Endometrial microvascular endothelial cells (primary cell): ENCODE data around the gene ZNF701. TPM values are rescaled to one million over a fixed set of nuclear protein-coding genes. Genes with fewer than 3 reads are reported as not detected.
"Not testable (repeated sequence)": the region's sequence is repeated elsewhere in the genome, so short reads cannot be mapped to it uniquely, and the experiment has no call there.

Experiments used
- in situ Hi-C: cut with HindIII; loops from 2 replicates; pipeline ENCODE4 v1.10.0; 2017; ENCODE audit warnings: low sequenced_read_pairs, low pct_unique_long_range_greater_than_20kb; ENCODE audit errors: inconsistent ontology term
- total RNA-seq: library from RNA; depleted of rRNA; stranded (reverse); fragments of >200 nt; gene quantifications from one replicate; pipeline ENCODE4 v1.2.3, GENCODE V29; 2015; ENCODE audit errors: inconsistent ontology term

The ZNF701 gene
- total RNA-seq, 1 donor from 2014 or later: 8.3 TPM

DNA sequence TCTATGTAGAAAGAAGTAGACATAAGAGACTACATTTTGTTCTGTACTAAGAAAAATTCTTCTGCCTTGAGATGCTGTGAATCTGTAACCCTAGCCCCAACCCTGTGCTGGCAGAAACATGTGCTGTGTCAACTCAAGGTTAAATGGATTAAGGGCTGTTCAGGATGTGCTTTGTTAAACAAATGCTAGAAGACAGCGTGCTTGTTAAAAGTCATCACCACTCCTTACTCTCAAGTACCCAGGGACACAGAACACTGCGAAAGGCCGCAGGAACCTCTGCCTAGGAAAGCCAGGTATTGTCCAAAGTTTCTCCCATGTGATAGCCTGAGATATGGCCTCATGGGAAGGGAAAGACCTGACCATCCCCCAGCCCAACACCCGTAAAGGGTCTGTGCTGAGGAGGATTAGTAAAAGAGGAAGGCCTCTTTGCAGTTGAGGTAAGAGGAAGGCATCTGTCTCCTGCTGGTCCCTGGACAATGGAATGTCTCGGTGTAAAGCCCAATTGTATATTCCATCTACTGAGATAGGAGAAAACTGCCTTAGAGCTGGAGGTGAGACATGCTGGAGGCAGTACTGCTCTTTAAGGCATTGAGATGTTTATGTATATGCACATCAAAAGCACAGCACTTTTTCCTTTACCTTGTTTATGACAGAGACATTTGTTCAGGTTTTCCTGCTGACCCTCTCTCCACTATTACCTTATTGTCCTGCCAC lies 11.2 kb upstream of the ZNF701 start:
- in situ Hi-C loops: not testable (repeated sequence)

DNA sequence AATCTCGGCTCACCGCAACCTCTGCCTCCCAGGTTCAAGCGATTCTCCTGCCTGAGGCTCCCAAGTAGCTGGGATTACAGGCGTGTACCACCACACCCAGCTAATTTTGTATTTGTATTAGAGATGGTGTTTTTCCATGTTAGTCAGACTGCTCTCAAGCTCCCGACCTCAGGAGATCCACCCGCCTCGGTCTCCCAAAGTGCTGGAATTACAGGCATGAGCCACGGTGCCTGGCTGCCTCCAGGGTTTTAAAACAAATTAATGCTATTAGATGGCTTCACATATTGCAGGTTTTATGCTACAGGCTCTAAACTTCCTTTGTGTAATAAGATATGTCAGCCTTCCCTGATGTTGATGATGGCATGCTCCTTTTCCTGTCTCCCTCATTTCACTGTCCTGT lies 8.5 kb upstream of the ZNF701 start:
- in situ Hi-C loops: not testable (repeated sequence)

DNA sequence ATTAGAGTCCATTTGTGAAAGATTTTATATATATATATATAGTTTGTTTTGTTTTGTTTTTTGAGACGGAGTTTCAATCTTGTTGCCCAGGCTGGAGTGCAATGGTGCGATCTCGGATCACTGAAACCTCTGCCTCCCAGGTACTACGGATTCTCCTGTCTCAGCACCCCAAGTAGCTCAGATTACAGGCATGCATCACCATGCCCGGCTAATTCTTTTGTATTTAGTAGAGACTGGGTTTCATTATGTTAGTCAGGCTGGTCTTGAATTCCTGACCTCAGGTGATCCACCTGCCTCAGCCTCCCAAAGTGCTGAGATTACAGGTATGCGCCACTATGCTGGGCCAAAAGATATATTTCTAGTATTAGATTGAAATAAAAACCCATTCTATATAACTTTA lies 4.0 kb upstream of the ZNF701 start:
- in situ Hi-C loops: no loop called here

DNA sequence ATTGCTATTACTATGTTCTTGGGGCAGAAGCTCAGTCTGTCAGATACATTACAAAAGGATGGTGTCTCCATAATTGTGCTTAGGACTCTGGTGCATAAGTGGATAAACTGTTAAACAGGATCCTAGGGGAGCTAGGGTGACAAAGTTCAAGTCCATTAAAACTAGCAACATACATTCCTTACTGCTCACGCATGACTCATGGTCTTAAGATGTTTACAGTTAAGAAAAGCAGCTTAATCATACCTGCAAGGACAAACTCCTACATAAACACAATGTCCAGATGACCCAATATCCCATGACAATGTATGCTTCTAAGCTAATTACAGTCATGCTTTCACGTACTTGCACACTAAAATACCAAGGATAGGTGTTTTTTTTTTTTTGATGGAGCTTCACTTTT lies 3.5 kb upstream of the ZNF701 start:
- in situ Hi-C loops: no loop called here

DNA sequence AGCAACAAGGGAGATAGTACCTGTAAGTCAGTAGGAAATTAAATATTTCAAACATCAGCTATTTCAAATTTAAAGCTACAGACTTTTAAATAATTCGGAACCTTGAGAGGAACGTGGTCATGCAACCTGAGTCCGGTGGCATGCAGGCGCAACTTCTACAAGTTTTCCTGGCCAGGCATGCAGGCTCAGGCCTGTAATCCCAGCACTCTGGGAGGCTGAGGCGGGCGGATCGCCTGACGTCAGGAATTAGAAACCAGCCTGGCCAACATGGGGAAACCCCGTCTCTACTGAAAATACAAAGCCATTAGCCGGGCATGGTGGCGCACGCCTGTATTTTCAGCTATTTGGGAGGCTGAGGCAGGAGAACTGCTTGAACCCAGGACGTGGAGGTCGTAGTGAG lies 2.2 kb upstream of the ZNF701 start:
- in situ Hi-C loops: no loop called here

DNA sequence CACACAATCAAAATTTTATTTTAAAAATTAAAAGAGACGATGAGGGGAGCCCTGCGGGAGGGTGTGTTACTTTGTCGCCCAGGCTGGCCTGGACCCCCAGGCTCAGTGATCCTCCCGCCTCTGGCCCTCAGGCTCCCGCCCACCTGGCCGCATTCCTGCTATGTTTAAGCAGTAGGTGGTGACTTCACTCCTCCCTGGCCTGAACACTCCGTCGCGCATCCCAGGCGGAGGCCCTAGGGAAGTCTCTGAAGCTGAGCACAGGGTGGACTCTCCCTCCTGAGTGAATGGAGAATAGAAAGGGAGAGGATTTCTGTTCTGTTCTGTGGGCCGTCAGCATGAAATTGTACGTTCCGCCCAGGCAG lies 468 bp upstream of the ZNF701 start:
- in situ Hi-C loops: not testable (repeated sequence)

DNA sequence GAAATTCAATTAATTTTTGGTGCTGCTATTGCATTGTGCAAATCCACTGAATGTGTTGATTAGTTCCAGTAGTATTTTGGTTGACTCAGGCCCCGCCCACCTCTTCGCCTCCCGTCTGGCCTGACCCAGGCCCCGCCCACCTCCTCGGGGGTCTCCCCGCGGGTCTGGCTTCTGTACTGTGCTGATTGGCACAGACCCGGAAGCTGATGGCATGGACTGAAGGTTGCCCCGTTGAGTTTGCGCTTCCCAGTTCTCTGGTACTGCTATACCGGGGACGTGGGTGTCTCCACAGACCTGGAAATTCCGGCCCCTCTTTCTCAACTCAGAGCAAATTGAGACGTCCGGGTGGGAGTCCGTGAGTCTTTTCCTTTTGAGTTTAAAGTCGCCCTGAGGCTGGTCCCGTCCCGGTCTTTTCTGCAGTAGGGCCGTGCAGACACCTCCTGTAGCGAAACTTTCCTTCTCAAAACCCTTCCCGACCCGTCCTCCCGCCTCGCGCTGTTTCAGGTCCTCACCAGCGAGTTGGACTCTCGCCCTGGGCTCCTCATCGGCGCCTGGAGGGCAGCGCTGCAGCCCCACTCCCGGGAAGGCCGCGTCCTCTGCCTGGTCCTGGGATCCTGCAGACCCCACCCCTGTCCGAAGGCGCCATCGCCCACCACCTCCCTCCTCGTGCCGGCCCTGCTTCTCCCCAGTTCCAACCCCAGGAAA lies 14.8 kb downstream of the ZNF701 start:
- in situ Hi-C loops: no loop called here

DNA sequence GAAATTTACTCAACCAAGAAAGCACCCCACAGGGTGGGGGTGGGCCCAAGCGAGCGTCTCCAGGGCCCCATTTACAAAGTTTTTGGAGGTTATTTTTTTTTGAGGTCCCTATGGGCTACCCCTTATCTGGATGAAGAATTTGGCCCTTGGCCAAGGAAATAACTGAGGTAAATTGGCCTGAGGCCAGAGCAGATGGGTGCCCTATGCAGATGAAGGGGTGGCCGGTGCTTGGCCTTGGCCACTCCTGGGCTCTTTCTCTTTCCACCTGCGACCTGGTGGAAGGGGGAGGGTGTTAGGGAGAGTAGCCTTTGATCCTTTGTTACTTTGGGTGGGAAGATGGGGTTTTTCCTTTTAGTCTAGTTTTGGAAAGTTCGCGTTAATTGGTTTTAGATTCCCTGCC lies 15.5 kb downstream of the ZNF701 start:
- in situ Hi-C loops: no loop called here

DNA sequence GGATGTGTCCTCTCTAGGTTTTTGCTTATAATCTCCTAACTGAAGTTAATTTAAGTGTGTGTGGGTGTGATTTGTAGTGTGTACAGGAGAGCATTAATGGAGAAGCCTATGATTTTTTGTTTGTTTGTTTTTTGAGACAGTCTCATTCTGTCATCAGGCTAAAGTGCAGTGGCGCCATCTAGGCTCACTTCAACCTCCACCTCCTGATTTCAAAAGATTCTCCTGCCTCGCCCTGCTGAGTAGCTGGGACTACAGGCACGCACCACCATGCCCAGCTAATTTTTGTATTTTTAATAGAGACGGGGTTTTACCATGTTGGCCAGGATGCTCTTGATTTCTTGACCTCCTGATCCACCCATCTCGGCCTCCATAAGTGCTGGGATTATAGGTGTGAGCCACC lies 20.6 kb downstream of the ZNF701 start:
- in situ Hi-C loops: no loop called here

DNA sequence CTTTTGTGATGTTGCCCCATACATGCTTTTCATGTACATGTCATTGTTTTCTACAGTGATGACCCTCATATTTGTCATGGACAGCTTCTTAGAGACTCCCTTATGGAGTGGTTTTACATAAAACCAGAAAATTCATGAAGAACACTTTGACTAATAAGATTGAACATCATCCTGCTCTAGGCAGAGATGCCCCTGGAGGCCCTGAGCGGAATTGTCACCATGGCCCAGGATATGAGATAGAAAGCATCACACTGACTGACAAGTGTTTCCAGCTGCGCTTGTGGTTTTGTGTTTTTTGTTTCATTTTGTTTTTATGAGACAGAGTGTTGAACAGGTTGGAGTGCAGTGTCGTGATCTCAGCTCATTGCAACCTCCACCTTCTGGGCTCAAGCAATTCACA lies 22.2 kb downstream of the ZNF701 start:
- in situ Hi-C loops: no loop called here

DNA sequence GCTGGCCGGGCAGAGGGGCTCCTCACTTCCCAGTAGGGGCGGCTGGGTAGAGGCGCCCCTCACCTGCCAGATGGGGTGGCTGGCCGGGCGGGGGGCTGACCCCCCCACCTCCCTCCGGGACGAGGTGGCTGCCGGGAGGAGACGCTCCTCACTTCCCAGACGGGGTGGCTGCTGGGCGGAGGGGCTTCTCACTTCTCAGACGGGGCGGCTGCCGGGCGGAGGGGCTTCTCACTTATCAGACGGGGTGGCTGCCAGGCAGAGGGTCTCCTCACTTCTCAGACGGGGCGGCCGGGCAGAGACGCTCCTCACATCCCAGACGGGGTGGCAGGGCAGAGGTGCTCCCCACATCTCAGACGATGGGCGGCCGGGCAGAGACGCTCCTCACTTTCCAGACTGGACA lies 23.4 kb downstream of the ZNF701 start:
- in situ Hi-C loops: not testable (repeated sequence)

DNA sequence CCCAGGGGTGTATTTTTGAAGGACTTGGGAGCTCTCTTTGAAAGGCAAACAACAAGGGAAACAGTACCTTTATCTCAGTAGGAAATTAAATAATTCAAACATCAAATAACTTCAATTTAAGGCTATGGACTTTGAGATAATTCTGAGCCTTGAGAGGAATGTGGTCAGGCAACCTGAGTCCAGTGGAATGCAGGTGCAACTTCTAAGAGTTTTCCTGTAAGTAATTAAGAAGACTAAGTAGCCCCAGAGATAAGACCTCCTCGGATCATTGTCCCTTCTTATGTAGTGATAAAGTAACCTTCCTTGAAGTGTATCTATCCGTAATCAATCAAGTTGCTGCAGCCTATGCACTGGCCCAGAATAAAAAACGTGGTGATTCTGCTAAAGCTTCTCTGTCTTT lies 29.2 kb downstream of the ZNF701 start:
- in situ Hi-C loops: no loop called here

DNA sequence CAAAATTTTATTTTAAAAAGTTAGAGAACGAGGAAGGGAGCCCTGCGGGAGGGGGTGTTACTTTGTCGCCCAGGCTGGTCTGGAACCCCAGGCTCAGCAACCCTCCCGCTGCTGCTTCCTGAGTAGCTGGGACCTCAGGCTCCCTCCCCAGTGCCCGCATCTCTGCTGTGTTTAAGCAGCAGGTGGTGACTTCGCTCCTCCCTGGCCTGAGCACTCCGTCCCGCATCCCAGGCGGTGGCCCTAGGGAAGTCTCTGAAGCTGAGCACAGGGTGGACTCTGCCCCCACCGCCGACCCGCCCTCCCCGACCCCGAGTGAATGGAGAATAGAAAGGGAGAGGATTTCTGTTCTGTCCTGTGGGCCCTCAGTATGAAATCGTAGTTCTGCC lies 30.5 kb downstream of the ZNF701 start:
- in situ Hi-C loops: no loop called here

DNA sequence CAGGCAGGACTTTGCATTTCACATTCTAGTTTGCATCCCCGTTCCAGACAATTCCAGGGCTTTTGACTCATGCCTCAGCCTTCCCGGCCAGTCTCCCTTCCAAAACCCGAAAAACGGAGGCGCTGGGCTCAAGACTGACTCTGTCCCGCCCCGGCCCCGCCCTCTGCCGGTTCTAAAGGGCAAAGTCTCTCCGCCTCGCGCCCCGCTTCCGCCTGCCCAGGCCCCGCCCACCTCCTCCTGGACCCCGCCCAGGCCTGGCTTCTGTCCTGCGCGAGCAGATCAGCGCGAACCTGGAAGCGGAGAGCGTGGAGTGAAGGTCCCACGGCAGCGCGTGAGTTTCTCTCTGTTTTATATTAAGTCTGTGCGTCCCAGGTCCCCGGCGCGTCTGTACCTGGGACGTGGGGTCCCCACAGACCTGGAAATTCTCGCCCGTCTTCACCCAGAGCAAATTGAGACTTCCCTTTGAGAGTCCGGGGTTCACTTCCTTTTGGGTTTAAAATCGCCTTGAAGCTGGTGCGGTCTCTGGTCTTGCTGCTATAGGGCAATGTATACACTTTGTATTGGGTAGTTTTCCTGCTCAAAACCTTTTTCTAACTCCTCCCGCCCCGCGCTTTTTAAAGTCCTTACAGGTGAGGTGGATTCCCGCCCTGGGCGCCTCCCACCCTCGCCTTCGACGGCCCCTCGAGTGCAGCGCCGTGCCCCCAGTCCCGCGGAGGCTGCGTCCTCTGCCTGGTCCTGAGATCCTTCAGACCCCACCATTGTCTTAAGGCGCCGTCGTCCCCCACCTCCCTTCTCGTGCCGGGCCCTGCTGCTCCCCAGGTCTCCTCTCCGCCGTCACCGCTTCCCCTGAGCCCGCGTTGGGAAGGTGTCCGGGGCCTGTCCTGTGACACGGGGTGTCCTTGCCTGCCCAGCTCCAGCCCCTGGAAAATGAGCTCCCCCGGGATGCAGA lies 31.2 kb downstream of the ZNF701 start:
- in situ Hi-C loops: no loop called here

DNA sequence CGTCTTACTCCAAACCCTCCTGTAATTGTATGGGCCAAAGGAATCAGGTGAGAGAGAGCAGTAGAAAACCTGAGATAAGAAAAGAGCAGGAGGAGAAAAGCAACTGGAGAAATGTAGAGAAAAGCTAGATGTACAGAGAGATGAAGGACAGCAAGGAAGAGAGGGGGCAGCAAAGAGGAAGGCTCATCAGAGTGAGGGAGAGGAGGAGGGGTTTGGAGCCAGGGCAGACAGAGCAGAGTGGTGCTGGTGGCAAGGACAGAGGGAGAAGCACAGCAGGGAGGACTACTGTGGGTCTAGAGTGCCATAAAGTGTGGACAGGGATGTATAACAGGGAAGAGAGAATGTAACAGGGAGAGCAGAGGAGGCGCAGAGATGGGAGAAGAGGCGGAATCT lies 31.9 kb downstream of the ZNF701 start:
- in situ Hi-C loops: not testable (repeated sequence)

DNA sequence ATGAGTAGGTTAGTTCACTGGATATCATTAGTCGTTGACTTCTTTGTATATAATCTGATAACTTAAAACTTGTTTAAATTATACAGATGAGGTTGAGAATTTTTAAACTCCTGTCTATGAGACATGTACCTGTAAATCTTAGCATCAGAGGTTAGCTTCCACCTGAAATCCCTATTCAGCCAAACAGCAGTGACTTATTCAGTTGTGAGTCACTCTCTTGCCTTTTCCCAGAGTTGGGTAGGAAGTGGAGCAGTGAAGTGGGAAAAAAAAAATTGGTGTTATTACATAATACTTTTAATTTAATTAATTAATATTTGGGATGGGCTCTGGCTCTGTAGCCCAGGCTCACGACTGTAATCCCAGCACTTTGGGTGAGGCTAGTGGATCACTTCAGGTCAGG lies 32.9 kb downstream of the ZNF701 start:
- in situ Hi-C loops: no loop called here

DNA sequence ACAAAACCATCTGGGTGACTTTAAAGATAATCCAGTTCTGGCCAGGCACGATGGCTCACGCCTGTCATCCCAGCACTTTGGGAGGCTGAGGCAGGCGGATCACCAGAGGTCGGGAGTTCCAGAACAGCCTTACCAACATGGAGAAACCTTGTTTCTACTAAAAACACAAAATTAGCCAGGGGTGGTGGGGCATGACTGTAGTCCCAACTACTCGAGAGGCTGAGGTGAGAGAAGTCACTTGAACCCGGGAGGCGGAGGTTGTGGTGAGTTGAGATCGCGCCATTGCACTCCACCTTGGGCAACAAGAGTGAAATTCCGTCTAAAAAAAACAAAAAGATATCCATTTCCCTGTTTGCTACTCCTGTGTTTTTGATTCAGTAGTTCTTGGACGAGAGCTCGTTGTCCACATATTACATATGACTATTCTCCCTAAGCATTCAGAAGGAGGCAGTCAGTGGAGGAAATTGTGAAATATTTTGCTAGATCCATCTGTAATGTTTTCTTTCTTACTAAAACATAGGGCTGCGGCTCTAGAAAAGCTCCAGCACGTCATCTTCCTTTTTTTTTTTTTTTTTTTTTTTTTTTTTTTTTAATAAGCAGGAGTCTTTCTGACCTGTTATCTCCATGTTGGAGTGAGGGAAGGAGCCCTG lies 33.6 kb downstream of the ZNF701 start:
- in situ Hi-C loops: no loop called here

DNA sequence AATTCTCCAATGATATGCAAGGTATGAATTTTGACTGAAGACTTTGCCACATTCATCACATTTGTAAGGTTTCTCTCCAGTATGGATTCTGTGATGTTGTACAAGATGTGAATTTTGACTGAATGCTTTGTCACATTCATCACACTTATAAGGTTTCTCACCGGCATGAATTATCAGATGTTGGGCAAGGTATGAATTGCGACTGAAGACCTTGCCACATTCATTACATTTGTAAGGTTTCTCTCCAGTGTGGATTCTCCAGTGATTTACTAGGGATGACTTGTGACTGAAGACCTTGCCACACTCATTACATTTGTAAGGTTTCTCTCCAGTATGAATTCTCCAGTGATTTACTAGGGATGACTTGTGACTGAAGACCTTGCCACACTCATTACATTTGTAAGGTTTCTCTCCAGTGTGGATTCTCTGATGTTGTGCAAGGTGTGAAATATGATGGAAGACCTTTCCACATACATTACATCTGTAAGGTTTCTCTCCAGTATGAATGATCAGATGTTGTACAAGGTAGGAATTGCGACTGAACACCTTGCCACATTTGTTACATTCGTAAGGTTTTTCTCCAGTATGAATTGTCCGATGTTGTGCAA lies 43.3 kb downstream of the ZNF701 start:
- in situ Hi-C loops: no loop called here

DNA sequence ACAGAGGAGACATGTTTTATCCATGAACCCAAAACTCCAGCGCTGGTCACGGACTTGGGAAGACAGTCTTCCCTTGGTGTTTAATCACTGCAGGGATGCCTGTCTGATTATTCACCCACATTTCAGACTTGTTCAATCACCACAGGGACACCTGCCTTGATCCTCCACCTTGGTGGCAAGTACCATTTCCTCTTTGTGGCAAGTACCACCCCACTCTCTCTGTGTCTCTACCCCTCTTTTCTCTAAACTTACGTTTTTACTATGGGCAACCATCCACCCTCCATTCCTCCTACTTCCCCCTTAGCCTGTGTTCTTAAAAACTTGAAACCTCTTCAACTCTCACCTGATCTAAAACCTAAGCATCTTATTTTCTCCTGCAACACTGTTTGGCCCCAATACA lies 51.3 kb downstream of the ZNF701 start:
- in situ Hi-C loops: no loop called here
